Measurements from ENCODE around the gene ZNF101. TPM values are rescaled to one million over a fixed set of nuclear protein-coding genes. Genes with fewer than 3 reads are reported as not detected.

The ZNF101 gene
- total RNA-seq = 13.8 TPM

- DNase-seq (ENCODE audit: low spot score) = peak; percentile 95
Observed at GRCh38 chr19:19668230-19669012, at the start of gene ZNF101. TSS of gene ZNF101 (plus strand) at chr19:19668839. CDS start at chr19:19668964, 125 bp downstream.

GRCh38 chr19:19619181-19619848 lies 49.3 kb upstream of the ZNF101 start:
- DNase-seq (ENCODE audit: low spot score) = no peak

GRCh38 chr19:19619849-19620210 lies 48.8 kb upstream of the ZNF101 start:
- DNase-seq (ENCODE audit: low spot score) = no peak

- DNase-seq (ENCODE audit: low spot score) = no peak
Observed at GRCh38 chr19:19623383-19623782, 45.3 kb upstream of the ZNF101 start.

- no peak for DNase-seq (ENCODE audit: low spot score)
Observed at GRCh38 chr19:19624032-19624570, 44.5 kb upstream of the ZNF101 start.

- DNase-seq (ENCODE audit: low spot score) = no peak
Observed at GRCh38 chr19:19626516-19627472, 41.8 kb upstream of the ZNF101 start.

- DNase-seq (ENCODE audit: low spot score) = no peak
Observed at GRCh38 chr19:19627621-19628500, 40.8 kb upstream of the ZNF101 start, which contains the start of gene LPAR2. TSS of gene LPAR2 (minus strand) at chr19:19628220. CDS start at chr19:19627275, 945 bp downstream.

- DNase-seq (ENCODE audit: low spot score) = peak; percentile 74
Observed at GRCh38 chr19:19628501-19629134, 40.0 kb upstream of the ZNF101 start.

GRCh38 chr19:19630062-19630414 lies 38.6 kb upstream of the ZNF101 start:
- no peak for DNase-seq (ENCODE audit: low spot score)

- no peak for DNase-seq (ENCODE audit: low spot score)
Observed at GRCh38 chr19:19630426-19630825, 38.2 kb upstream of the ZNF101 start.

GRCh38 chr19:19631346-19631745 lies 37.3 kb upstream of the ZNF101 start:
- DNase-seq (ENCODE audit: low spot score) = no peak

- DNase-seq (ENCODE audit: low spot score) = no peak
Observed at GRCh38 chr19:19632661-19633060, 36.0 kb upstream of the ZNF101 start.

- DNase-seq (ENCODE audit: low spot score) = no peak
Observed at GRCh38 chr19:19633711-19634515, 34.7 kb upstream of the ZNF101 start.

GRCh38 chr19:19634516-19635312 lies 33.9 kb upstream of the ZNF101 start:
- no peak for DNase-seq (ENCODE audit: low spot score)

- no peak for DNase-seq (ENCODE audit: low spot score)
Observed at GRCh38 chr19:19635313-19635702, 33.3 kb upstream of the ZNF101 start.

- DNase-seq (ENCODE audit: low spot score) = no peak
Observed at GRCh38 chr19:19636573-19637185, 32.0 kb upstream of the ZNF101 start.

- DNase-seq (ENCODE audit: low spot score) = no peak
Observed at GRCh38 chr19:19637186-19637522, 31.5 kb upstream of the ZNF101 start.

GRCh38 chr19:19637523-19638251 lies 31.0 kb upstream of the ZNF101 start:
- DNase-seq (ENCODE audit: low spot score) = no peak

Data from ureter (tissue), 1 donor.